Measurements from ENCODE around the gene OPN1MW.
"Not testable (repeated sequence)": the region's sequence is repeated elsewhere in the genome, so short reads cannot be mapped to it uniquely, and the experiment has no call there.

OPN1MW gene

GRCh38 chrX:154182296-154182695, at the start of gene OPN1MW:
OPN1MW (plus strand) TSS chrX:154182596; CDS start chrX:154182678, 82 bp downstream.
- DNase-seq (ENCODE audit: low spot score): not testable (repeated sequence)

GRCh38 chrX:154135458-154136229, 46.8 kb upstream of the OPN1MW start:
- DNase-seq (ENCODE audit: low spot score): no peak

- DNase-seq (ENCODE audit: low spot score): peak; percentile 11
Measured at GRCh38 chrX:154136627-154137161, 45.7 kb upstream of the OPN1MW start.

GRCh38 chrX:154138857-154139256, 43.5 kb upstream of the OPN1MW start:
- no peak for DNase-seq (ENCODE audit: low spot score)

GRCh38 chrX:154140206-154140605, 42.2 kb upstream of the OPN1MW start:
- DNase-seq (ENCODE audit: low spot score): no peak

GRCh38 chrX:154140742-154141141, 41.7 kb upstream of the OPN1MW start:
- DNase-seq (ENCODE audit: low spot score): no peak

GRCh38 chrX:154142386-154142785, 40.0 kb upstream of the OPN1MW start:
- DNase-seq (ENCODE audit: low spot score): no peak

GRCh38 chrX:154142950-154143745, 39.2 kb upstream of the OPN1MW start:
- peak; percentile 5 for DNase-seq (ENCODE audit: low spot score)

GRCh38 chrX:154144010-154144409, 38.4 kb upstream of the OPN1MW start, which contains the start of gene OPN1LW:
OPN1LW (plus strand) TSS chrX:154144243; CDS start chrX:154144284, 41 bp downstream.
- not testable (repeated sequence) for DNase-seq (ENCODE audit: low spot score)

- not testable (repeated sequence) for DNase-seq (ENCODE audit: low spot score)
Measured at GRCh38 chrX:154151030-154151429, 31.4 kb upstream of the OPN1MW start.

GRCh38 chrX:154156221-154156620, 26.2 kb upstream of the OPN1MW start:
- DNase-seq (ENCODE audit: low spot score): not testable (repeated sequence)

GRCh38 chrX:154157207-154157606, 25.2 kb upstream of the OPN1MW start:
- not testable (repeated sequence) for DNase-seq (ENCODE audit: low spot score)

- not testable (repeated sequence) for DNase-seq (ENCODE audit: low spot score)
Measured at GRCh38 chrX:154159345-154159744, 23.1 kb upstream of the OPN1MW start.

- not testable (repeated sequence) for DNase-seq (ENCODE audit: low spot score)
Measured at GRCh38 chrX:154164902-154165301, 17.5 kb upstream of the OPN1MW start.

- DNase-seq (ENCODE audit: low spot score): not testable (repeated sequence)
Measured at GRCh38 chrX:154168384-154168783, 14.0 kb upstream of the OPN1MW start.

- not testable (repeated sequence) for DNase-seq (ENCODE audit: low spot score)
Measured at GRCh38 chrX:154172535-154172943, 9.9 kb upstream of the OPN1MW start.

- DNase-seq (ENCODE audit: low spot score): not testable (repeated sequence)
Measured at GRCh38 chrX:154174356-154174755, 8.0 kb upstream of the OPN1MW start.

- DNase-seq (ENCODE audit: low spot score): not testable (repeated sequence)
Measured at GRCh38 chrX:154183794-154184193, 1.4 kb downstream of the OPN1MW start.

- not testable (repeated sequence) for DNase-seq (ENCODE audit: low spot score)
Measured at GRCh38 chrX:154192846-154193245, 10.4 kb downstream of the OPN1MW start.

- DNase-seq (ENCODE audit: low spot score): not testable (repeated sequence)
Measured at GRCh38 chrX:154194316-154194715, 11.9 kb downstream of the OPN1MW start.

- not testable (repeated sequence) for DNase-seq (ENCODE audit: low spot score)
Measured at GRCh38 chrX:154196466-154196865, 14.1 kb downstream of the OPN1MW start.

GRCh38 chrX:154209670-154210418, 27.4 kb downstream of the OPN1MW start:
- not testable (repeated sequence) for DNase-seq (ENCODE audit: low spot score)
